Measurements from ENCODE around the gene CALML4. TPM values are rescaled to one million over a fixed set of nuclear protein-coding genes. Genes with fewer than 3 reads are reported as not detected.

The CALML4 gene
- total and polyA plus RNA-seq, 12 donors, result 0.28 to 5.9 (median 0.86) TPM

GRCh38 chr15:68234060-68234459, 28.9 kb upstream of the CALML4 start:
- Histone ChIP-seq H3K27ac (no peak overlapping the region), H3K9me3 (no peaks in the 10 kb centered on the region), H3K27me3 (no peaks in the 10 kb centered on the region), H3K4me3 (no peak overlapping the region), H3K4me1 (peaks cover 0 to 21% (median 6%) of the 10 kb centered on the region in 9 donors), H3K36me3 (no peaks in the 10 kb centered on the region)
- intact Hi-C loops (cut with DNase I), result no loop called here
- DNase-seq, result no peak
- no peak for TF ChIP-seq CTCF (IDR thresholded peaks at IDR 0.05)
- 53 to 62% methylated on average over 6 of the region's 6 CpGs for WGBS, 2 donors
- ATAC-seq, result no peak

- TF ChIP-seq CTCF (IDR thresholded peaks at IDR 0.05), result no peak
- 95% methylated on average over 6 of the region's 6 CpGs for WGBS, 2 donors
Measured at GRCh38 chr15:68232937-68233336, 27.8 kb upstream of the CALML4 start.

GRCh38 chr15:68232449-68232848, 27.3 kb upstream of the CALML4 start:
- Histone ChIP-seq H3K4me1 (peaks cover 6 to 36% (median 16%) of the 10 kb centered on the region in 9 donors), H3K9me3 (no peaks in the 10 kb centered on the region), H3K27me3 (no peaks in the 10 kb centered on the region), H3K36me3 (no peaks in the 10 kb centered on the region), H3K27ac (peak overlapping the region in 1 of 10 donors; percentile 14), H3K4me3 (no peak overlapping the region)
- DNase-seq, result no peak
- intact Hi-C loops (cut with DNase I), result no loop called here
- TF ChIP-seq CTCF (IDR thresholded peaks at IDR 0.05), result no peak
- WGBS, 2 donors, result 88 to 93% methylated on average over 6 of the region's 6 CpGs
- ATAC-seq, result no peak

More at GRCh38 chr15:68232937-68233336, 27.8 kb upstream of the CALML4 start:
- Histone ChIP-seq H3K4me1 (peaks cover 6 to 32% (median 16%) of the 10 kb centered on the region in 9 donors), H3K9me3 (no peaks in the 10 kb centered on the region), H3K4me3 (no peak overlapping the region), H3K36me3 (no peaks in the 10 kb centered on the region), H3K27ac (peak overlapping the region in 1 of 10 donors; percentile 14), H3K27me3 (no peaks in the 10 kb centered on the region)
- intact Hi-C loops (cut with DNase I), result no loop called here
- ATAC-seq (peak in 1 of 8 donors; percentile 26), DNase-seq (no peak)

- H3K4me1 ChIP-seq, result peaks cover 6 to 36% (median 16%) of the 10 kb centered on the region in 9 donors
- no peak overlapping the region for H3K27ac ChIP-seq
- DNase-seq (no peak), ATAC-seq (no peak)
- TF ChIP-seq CTCF (IDR thresholded peaks at IDR 0.05), result no peak
- H3K27me3 ChIP-seq, result no peaks in the 10 kb centered on the region
- H3K36me3 ChIP-seq, result no peaks in the 10 kb centered on the region
- H3K9me3 ChIP-seq, result no peaks in the 10 kb centered on the region
- 77 to 81% methylated on average over 9 of the region's 9 CpGs for WGBS, 2 donors
- intact Hi-C loops (cut with DNase I), result no loop called here
- H3K4me3 ChIP-seq, result no peak overlapping the region
Measured at GRCh38 chr15:68231102-68231818, 26.1 kb upstream of the CALML4 start.

Data from heart right ventricle (tissue), 16 donors.